ENCODE measurements around the gene CCDC91.

CCDC91 gene

DNA sequence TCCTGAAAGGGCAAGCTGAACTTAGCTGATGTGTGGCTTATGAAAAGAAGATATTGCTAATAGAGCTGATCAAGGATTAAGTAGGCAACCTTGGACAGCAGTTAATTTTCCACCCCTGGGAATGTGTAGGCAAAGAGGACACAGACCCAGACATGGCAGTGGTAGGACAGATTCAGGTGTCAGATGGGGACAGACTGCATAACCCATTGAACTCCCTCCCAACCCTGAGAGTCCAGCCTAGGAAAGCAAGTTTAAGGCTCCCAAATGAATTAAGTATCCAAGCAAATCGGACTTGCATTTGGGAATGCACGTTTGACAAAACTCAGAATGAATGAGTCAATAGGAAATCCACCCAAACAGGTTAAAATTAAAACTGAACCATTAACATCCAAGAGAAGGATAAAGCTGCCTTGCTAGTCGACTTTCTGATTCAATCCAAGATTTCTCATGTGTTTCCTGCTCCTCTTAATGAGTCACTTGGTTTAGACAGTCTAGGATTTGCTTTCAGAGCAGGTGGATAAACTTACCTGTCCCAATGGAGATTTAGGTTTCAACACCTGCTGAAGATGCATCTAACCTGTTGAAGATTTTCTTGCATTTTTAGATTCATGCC lies 385.4 kb downstream of the CCDC91 start:
- no peak for DNase-seq

DNA sequence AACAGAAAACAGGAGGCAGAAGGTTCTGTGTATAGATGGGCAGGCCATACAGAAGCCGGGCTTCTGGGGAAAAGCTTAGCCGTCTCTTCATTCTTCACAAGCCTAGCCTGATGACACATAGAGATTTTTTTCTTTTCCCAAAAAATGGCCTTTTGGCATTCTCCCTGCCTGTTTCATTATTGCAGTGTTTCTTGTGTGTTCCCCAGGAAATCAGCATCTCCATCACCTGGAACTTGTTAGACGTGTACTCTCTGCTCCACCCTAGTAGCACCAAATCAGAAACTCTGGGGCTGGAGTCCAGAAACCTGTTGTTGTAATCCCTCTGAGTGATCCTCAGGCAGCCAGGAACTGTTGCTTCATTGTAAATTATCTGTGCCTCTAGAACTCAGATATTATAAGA lies 388.1 kb downstream of the CCDC91 start:
- DNase-seq = no peak

DNA sequence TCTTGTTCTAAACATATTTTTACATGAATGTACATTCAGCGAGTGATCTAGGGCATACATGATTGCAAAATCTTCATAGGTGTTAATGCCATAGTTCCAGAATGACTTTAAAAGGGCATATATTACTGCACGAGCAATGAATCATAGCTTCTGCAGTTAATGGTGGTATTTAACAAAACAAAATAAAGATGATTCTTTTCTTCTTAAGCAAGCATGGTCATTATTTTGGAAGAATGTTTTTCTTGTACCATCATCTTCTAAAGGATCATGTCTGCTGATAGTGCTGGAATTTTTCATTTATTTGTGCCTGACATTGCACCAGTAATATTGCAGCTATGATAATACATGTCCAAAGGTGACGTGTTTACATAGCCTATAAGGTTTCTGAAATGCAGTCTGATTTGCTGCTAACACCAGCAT lies 388.6 kb downstream of the CCDC91 start:
- DNase-seq = no peak

DNA sequence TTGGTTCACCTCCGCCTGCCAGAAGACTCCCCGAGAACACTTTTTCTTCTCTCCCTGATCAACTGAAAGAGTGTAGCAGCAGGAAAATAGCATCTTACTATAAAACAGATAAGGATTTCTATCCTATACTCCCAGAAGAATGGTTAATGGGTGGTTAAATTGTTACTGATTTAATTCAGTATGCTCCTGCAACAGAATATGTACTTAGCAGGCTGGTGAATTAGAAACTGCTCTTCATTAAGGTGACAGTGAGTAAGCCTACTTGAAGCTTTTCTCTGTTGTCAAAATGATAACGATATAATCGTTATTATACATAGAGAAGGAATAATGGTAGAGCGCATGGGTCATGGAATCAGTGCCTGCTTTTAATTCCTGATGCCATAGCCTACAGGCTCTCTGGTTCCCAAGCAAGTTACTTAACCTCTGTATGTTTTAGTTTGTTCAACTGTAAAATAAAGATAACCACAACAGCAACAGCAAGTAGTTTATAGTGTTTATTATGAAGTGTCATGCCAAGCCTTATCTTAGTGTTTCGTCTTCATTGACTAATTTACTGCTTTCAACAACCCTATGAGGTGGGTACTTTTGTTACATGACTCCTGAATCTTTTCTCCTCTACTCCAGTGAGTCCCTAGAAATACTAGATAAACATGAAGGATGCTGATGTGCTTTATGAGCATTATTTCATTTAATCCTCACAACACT lies 392.6 kb downstream of the CCDC91 start:
- no peak for DNase-seq

DNA sequence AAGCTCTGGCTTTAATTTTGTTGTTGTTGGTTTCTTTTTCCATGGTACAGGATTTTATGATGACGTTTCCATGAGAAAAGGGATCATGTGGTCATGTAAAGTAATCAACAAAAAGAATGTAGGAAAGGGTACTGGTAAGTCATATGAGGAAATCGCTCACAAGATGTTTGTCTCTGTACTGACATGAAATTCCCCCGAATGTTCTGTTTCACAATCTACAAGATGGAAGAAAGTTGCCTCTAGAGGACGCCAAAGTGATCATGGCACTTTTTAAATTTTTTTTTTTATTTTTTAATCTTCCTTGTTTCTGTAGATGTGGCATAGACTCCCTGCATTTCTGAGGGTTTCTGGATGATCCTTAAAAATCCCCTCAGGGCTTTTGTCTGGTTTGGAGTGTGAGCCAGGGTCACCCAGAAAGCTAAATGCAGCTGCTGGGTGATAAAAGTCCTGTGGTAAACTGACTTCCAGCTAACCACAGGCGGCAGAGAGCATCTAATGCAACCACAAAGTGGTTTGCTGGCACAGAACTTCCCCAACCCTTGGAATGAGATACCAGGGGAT lies 393.5 kb downstream of the CCDC91 start:
- DNase-seq = no peak

DNA sequence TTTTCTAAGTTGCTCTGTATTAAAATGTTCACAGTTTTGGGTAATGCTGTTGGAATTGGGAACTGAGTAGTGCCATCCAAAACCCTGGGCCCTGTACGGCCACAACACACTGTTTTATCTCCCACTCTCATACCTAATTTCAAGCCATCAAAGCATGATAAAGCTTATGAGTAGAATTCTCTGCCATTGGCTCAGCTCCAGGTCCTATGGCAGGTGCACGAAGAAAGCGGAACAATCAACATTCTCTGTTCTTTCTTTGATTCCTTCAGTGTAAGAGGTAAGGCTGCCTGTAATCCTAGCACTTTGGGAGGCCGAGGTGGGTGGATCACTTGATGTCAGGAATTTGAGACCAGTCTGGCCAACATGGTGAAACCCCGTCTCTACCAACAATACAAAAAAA lies 394.9 kb downstream of the CCDC91 start:
- DNase-seq = no peak

DNA sequence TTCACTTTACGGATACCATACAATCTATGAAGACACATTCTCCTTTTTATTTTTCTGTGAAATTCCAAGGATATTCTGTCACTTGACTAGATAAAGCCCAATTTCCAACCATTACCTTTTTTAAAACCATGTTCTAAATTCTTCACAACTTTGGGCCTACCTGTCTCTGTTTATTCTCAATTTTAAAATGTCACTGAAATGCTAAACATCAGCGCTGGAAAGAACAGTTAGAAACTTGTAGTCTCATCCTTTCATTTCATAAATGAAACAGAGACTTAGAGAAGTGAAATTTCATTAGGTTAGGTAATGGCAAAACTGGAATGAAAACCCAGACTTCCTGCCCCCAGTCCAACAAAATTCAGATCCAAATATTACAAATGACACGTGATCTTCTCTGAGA lies 396.2 kb downstream of the CCDC91 start:
- no peak for DNase-seq

DNA sequence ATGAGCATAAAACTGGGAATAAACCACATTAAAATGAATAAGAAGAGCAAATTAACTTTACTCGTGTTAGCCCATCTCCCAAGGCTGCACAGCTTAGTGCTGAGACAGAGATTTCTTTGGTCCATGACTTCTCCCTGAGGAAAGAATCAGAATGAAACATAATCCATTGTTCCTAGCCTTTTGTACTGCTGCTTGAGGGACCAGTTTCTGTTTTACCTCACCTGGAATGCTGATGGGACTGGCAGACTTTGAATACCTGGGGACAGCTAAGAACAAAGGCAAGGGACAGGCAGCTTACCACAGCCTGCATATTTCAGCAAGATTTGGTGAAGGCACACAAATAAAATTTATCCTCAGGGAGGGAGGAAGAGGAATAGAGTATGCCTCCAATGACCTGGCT lies 401.6 kb downstream of the CCDC91 start:
- DNase-seq = no peak
